Measurements from ENCODE around the gene LNP1. TPM values are rescaled to one million over a fixed set of nuclear protein-coding genes. Genes with fewer than 3 reads are reported as not detected.
A peak's percentile ranks its signal among the peaks of the same experiment; 100 is the strongest.

The LNP1 gene
- total and polyA plus RNA-seq, 2 of the 13 experiments (the other 11 are each of a cell fraction or from before 2014, with no cell fraction given): 3.6 to 7.0 TPM

- TF ChIP-seq ZGPAT (CRISPR knock-in tag; IDR thresholded peaks at IDR 0.05) (no peak), STAT5B (CRISPR knock-in tag; IDR thresholded peaks at IDR 0.05) (no peak), HOXA7 (CRISPR knock-in tag; IDR thresholded peaks at IDR 0.05) (no peak), ZSCAN25 (CRISPR knock-in tag; IDR thresholded peaks at IDR 0.05) (no peak), ZNF512B (CRISPR knock-in tag; IDR thresholded peaks at IDR 0.05; ENCODE audit: borderline replicate concordance) (no peak), IKZF1 (IDR thresholded peaks at IDR 0.05) (no peak), NR0B2 (CRISPR knock-in tag; IDR thresholded peaks at IDR 0.05) (no peak), ZNF205 (CRISPR knock-in tag; IDR thresholded peaks at IDR 0.05) (no peak), CENPT (CRISPR knock-in tag; IDR thresholded peaks at IDR 0.05; ENCODE audit: low read depth) (no peak), HDAC1 (CRISPR knock-in tag; IDR thresholded peaks at IDR 0.05) (no peak), ZNF225 (CRISPR knock-in tag; IDR thresholded peaks at IDR 0.05) (no peak), THYN1 (CRISPR knock-in tag; IDR thresholded peaks at IDR 0.05; ENCODE audit: borderline replicate concordance, low read depth) (no peak), CBX1 (IDR thresholded peaks at IDR 0.05; ENCODE audit: low read depth) (no peak), ZBTB42 (CRISPR knock-in tag; IDR thresholded peaks at IDR 0.05) (no peak), CBX2 (IDR thresholded peaks at IDR 0.05; ENCODE audit: low read depth, low read length) (no peak), CBX2 (CRISPR knock-in tag; IDR thresholded peaks at IDR 0.05; ENCODE audit: low read depth) (no peak), TBX2 (CRISPR knock-in tag; IDR thresholded peaks at IDR 0.05; ENCODE audit: borderline replicate concordance) (peak; percentile 45; the same call in 1 of the 2 replicates), MIXL1 (CRISPR knock-in tag; IDR thresholded peaks at IDR 0.05) (no peak), KLF11 (CRISPR knock-in tag; IDR thresholded peaks at IDR 0.05) (no peak)
- TF ChIP-seq, protein P1, sequence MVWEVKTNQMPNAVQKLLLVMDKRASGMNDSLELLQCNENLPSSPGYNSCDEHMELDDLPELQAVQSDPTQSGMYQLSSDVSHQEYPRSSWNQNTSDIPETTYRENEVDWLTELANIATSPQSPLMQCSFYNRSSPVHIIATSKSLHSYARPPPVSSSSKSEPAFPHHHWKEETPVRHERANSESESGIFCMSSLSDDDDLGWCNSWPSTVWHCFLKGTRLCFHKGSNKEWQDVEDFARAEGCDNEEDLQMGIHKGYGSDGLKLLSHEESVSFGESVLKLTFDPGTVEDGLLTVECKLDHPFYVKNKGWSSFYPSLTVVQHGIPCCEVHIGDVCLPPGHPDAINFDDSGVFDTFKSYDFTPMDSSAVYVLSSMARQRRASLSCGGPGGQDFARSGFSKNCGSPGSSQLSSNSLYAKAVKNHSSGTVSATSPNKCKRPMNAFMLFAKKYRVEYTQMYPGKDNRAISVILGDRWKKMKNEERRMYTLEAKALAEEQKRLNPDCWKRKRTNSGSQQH (CRISPR knock-in tag; IDR thresholded peaks at IDR 0.05; ENCODE audit: low read depth): no peak
- TF ChIP-seq, protein P2, sequence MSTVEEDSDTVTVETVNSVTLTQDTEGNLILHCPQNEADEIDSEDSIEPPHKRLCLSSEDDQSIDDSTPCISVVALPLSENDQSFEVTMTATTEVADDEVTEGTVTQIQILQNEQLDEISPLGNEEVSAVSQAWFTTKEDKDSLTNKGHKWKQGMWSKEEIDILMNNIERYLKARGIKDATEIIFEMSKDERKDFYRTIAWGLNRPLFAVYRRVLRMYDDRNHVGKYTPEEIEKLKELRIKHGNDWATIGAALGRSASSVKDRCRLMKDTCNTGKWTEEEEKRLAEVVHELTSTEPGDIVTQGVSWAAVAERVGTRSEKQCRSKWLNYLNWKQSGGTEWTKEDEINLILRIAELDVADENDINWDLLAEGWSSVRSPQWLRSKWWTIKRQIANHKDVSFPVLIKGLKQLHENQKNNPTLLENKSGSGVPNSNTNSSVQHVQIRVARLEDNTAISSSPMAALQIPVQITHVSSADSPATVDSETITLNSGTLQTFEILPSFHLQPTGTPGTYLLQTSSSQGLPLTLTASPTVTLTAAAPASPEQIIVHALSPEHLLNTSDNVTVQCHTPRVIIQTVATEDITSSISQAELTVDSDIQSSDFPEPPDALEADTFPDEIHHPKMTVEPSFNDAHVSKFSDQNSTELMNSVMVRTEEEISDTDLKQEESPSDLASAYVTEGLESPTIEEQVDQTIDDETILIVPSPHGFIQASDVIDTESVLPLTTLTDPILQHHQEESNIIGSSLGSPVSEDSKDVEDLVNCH (CRISPR knock-in tag; IDR thresholded peaks at IDR 0.05): no peak
These were observed 10.0 kb downstream of the LNP1 start (continued) for GRCh38 chr3:100411091-100411982.
